ENCODE measurements around the gene CERS2.
A peak's percentile ranks its signal among the peaks of the same experiment; 100 is the strongest.

The CERS2 gene

DNA sequence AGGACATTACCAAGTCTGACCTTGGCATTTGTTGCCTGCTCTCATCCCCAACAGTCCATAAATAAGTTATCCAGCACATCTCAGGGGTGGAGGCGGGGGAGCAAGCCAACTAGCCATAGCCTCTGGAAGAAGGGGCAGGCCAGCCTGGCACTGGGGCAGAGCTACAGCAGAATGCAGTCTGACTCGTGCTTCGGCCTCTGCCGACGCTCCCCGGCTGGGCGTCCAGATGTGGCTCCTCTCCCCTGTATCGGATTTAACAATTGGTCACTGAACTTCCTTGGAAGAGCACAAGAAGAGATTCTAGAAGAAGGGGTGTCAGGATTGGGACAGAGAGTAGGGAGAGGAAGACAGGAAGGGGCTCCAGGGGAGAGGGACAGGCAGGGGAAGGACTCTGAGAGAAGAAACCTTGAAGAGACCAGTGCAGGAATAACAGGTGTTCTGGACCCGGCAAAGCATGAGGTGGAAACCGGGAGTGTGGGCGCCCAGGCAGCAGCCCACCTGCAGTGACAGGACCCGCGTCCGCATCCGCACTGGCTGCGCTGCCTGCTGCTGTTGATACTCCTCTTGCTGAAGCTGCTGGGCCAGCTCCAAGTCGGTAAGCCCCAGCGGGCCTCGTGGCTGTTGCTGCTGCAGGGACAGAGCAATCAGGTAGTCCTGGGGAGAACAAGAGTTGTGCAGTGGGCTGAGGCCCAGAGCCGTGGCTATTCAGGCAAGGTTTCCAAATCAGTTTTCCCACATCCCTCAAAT lies 22.7 kb upstream of the CERS2 start:
- no peak for DNase-seq (ENCODE audit: low spot score)

DNA sequence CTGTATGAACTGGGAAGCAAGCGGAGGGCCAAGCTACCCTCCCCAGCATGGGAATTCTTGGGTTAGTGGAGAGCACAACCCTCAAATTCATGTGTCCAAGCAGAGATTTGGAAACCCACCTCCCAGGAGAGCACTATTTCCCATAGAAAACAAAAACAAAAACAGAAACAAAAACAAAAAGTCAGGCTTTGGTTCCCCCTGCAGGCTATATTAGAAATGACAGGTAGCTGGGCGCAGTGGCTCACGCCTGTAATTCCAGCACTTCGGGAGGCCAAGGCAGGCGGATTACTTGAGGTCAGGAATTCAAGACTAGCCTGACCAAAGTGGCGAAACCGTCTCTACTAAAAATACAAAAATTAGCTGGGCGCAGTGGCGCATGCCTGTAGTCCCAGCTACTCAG lies 21.3 kb upstream of the CERS2 start:
- peak; percentile 41 for DNase-seq (ENCODE audit: low spot score)

DNA sequence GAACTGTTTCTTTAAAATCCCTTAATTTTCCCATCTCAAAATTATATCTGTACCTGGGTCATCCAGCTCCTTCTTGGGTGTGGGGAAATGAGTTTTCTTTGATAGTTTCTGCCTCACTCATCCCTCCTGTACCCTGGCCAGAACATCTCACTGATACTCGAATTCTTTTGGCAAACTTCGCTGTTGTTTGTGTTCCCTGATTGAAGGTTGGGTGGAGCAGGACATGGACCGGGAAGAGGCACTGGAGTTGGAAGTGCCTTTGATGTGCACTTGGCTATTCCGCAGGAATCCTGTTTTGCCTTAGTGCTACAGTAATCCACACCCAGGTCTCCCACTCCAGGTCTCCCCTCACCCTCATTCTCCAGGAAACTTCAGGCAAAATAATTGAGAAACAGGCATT lies 20.8 kb upstream of the CERS2 start:
- no peak for DNase-seq (ENCODE audit: low spot score)

DNA sequence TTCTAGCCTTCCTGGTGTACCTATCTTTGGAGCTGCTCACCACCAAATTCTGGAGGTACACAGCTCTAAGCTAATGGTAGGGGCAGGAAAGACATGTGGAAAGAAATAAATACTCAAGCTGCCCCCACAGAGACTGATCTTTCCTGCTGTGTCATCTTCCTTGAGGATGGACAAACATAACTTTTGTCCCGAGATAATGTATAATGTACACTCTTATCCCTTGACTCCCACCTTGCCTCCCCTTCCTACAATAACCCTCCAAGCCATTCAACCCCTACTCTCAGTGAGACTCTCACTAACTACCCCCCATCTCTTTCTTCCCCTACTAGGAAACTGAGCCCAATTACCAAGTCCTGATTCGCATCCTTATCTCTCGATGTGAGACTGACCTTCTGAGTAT lies 19.6 kb upstream of the CERS2 start:
- no peak for DNase-seq (ENCODE audit: low spot score)

DNA sequence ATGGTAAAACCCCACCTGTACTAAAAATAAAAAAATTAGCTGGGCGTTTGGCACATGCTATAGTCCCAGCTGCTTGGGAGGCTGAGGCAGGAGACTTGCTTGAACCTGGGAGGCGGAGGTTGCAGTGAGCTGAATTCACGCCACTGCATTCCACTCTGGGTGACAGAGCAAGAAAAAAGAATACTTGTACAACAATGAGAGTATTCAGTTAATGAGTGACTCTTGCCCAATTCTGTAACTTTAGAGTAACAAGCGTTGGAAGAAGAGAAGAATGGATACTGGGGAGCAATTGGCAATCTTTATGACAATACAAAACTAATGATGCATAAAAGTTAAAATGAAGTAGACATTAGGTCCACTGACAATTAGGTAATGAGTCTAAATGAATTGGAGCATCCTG lies 18.0 kb upstream of the CERS2 start:
- DNase-seq (ENCODE audit: low spot score) = no peak

DNA sequence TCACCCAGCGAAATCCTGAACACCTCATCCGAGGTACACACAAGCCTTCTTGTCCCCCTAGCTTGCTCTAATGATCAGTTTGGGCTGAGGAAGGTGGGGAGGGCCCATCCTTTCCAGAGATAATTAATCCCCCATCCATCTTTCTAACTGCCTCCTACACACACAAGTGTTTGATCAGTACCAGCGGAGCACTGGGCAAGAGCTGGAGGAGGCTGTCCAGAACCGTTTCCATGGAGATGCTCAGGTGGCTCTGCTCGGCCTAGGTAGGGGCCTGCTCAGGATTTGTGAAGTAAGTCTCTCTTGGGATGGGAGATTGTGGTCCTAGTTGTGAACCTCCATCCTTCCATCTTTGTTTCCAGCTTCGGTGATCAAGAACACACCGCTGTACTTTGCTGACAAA lies 13.3 kb upstream of the CERS2 start:
- no peak for DNase-seq (ENCODE audit: low spot score)

DNA sequence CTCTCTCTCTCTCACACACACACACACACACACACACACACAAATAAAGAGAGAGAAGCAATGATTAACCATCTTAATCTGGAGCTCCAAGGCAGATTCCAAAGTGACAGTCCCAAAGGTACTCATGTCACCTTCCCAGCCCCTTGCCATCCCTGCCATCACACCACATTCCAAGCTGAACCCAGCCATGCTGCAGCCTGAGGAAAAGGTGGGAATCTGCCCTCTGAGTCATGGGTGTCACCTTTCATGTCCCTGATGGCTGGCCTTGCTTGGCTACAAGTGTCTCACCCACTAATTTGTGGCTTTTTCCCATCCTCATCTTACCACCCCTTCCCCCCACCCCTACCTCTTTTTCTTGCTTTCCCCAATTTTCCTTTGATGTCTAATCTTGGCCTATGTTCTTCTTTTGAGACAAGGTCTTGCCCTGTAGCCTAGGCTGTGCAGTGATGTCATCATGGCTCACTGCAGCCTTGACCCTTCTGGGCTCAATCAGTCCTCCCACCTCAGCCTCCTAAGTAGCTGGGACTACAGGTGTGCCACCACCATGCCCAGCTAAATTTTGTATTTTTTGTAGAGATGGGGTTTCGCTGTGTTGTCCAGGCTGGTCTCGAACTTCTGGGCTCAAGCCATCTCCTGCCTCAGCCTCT lies 10.7 kb upstream of the CERS2 start:
- no peak for DNase-seq (ENCODE audit: low spot score)

DNA sequence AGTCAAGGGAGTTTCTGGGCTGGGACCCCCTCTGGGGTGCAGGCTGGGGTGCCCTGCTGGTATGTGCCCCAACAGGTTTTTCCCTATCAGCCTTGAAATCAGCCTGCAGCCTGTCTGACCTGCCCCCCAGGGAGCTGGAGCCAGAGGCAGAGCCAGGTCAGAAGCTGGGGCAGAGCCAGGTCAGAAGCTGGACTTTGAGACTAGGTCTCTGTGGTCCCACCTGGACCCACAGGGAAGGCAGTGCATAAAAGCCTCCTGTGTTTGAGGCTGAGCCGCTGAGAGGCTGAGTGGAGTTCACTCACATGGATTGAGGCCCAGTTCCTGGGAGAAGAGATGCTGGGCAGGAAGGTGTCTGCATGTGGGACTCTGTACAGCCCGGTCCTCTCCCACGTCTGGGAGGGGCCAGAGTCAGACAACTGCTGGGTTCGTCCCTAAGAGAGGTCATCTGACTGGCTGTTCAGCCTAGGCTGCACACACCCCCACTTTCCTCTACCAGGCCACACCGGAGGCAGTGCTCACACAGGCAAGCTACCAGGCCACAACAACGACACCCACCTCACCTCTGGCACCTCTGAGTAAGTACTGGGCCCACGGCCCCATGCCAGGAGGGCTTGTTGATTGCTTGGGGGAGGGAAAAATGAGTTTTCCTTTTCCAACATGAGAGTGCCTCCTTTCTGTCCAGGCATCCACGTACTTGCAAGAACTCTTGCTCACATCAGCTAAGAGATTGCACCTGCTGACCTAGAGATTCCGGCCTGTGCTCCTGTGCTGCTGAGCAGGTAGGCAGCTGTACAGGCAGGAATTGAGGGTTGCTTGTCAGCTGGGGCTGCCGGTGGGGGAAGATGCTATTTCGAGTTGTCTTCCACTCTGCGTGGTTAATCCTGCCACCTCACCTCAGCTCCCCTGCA lies 7.4 kb upstream of the CERS2 start, which contains the start of gene ANXA9:
ANXA9 (plus strand) TSS at position 488 of the 908 bp plus-strand sequence. CDS start 814 bp downstream, outside the sequence.
- no peak for DNase-seq (ENCODE audit: low spot score)

DNA sequence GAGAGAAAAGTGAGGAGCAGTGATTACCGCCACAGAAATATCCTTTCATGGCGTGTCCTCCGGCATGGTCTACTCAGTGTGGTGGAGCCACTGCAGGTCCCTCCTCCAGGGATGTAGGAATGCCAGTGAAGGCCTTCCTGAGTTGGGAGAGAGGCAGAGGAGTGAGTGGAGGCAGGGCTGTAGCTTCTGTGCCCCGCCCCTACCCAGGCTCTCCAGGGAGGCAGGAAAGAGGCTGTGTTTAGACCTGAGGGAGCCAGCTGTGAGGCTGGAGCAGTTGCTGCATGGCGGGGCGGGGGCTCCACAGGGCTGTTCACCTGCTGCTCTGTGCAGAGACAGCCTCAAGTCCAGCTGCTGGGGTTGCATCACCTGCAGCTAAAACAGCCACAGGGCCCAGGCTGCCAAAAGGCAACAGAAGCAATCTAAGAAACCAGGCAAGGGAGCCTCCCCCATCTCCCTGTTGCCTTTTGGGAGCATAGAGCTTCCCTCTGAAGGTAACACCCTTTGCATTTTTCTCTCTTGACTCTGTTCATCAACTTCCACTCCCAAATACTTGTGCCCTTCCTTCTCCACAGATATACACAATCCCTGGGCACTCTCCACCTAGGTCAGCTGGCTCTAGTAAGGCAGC lies 6.7 kb upstream of the CERS2 start:
- no peak for DNase-seq (ENCODE audit: low spot score)

DNA sequence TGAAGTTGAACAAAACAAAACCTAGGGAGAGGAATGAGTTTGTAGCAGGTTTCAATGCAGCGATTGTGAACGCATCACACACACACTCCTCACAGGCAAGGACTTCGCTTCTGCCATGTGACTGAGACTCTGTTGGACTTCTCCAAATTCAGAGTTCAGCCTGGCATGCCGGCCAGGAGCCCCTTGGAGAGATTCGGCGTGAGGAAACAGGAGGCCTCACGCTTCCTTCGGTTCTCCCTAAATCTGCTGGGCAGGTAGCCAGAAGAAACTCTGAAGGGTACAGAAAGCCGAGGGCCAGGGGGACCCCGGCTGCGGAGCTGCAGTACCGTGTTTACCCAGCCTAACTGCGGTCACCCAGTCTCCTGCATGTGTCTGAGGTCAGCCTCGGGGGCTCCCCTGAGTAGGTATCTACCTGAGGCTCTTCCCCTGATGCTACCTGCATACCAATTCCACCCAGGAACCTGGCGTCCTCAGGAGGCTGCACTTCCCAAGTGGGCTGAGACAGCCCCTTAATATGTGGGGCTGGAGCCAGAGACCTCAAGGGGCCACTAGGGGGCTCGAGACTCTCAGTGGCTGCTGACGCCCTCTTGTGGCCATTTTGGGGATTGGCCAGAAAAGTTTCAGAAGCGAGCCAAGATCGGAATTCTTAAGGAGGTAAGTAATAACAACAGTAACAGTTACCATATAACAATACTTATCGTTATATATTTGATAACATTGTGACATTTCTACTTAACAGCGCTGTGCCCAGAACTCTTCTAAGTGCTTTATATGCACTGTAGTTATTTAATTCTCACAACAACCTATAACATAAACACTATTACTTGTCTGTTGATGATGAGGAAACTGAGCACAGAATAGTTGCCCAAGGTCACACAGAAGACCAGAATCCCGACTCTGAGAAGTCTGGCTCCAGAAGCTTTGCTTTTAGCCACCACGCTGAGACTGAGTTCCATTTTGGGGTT lies 4.7 kb upstream of the CERS2 start:
- peak; percentile 88 for DNase-seq (ENCODE audit: low spot score)

DNA sequence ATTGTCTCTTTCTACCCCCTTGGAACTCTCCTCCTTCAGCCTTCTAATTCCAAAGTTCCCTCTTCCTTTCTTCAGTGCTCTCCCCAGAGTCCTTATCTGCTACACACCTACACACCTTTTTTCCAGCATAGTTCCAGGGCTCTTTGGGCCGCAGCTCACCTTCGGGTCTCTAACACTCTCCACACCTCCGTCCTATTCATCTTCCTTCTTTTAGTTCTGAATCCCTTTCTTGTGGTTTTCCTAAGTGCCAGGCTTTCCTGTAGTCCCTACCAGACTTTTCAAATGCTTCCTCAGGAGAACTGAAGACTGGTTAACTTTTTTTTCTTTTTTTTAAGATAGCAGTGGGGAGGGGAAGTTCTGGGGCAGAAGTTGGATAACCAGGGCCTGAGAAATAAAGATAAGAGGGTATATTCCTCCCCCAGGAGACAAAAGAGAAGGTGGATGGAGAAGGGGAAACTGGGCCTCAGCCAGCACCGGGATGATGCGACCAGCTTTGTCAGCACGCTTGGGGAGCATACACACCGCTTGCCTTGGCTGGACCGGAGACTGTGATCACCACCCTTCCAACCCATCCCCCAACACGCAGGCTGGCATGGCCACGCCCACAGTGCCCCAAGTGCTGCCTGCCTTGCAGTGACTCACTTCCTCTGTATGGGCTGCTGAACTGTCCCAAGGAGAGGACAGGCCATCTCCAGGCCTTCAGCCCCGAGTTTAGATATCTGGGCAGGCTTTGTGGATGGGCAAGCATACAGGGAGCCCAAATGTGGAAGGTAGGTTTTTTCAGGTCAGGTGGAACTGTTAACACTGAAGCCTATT lies 2.5 kb upstream of the CERS2 start:
- DNase-seq (ENCODE audit: low spot score) = peak; percentile 81

DNA sequence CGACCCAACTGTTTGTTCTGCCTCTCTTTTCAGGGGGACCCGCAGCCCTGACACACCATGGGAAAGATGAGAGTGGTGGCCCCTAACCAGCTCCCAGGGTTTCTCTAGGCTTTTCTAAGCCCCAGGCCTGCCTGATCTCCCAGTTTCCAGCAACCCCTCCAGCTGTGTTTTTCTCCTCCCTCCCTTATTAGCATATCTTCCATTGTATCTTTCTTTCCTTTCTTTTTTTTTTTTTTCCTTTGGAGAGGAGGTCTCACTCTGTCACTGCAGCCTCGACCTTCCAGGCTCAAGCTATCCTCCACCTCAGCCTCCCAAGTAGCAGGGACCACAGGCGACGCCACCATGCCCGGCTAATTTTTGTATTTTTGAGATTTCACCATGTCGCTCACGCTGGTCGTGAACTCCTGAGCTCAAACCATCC lies 1.8 kb upstream of the CERS2 start:
- no peak for DNase-seq (ENCODE audit: low spot score)

DNA sequence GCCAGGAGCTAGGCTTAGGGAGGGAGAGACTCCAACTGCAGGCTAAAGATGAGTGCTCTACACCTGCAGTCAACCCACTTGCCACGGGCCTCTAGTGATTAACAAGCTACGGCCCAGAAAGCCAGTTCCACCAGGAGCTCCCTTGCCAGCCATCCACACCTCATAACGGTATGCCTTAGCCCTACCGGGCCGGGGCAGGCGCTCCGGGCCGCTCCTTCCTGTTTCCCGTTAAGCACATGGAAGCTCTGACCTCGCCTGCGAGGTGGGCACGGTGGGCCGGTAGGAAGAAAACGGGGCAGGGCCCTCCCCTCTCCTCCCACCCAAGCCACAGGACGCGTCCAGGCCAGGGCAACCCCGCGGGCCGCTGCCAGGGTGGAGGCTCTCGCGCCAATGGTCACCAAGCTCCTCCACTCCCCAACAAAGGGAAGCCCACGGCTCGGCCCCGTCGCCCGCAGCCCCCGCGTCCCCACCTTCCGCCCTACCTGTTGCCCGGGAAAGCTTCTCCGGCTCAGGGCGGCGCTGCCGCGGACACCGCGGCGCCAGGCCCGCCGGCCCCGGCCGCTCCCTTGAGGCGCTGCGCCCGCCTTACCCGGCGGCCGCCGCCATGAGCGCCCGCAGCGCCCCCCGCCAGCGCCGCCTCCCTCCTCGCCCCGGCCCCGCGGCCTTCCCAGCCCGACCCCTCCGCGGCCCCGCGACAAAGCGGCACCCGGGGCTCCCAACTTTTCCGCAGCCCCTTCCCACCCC lies 627 bp downstream of the CERS2 start:
- DNase-seq (ENCODE audit: low spot score) = peak; percentile 50

DNA sequence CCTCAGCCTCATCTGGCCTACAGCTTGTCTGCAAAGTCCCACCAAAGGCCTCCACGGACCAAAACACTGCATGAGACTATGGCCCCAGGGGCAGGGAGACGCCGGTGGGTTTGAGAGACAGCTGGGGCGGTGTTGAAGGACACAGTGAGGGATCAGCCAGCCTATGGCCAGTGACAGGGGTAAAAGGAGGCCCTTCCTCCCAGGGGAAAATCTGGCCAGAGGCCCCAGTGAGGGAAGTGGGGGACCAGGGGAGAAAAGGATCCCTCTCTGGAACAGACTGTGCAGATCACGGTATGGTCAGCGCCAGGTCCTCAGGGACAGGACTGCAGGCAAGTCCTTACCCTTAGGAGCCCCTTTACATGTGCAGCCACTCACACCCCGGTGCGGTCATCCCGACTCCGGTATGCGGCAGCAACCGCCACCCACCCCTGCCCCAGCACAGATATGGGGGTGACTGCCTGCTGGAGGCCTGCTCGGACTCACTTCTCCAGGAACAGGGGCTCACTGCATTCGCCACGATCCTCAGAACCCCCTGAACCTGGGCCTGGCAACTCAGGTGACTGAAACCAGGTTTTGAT lies 1.3 kb downstream of the CERS2 start:
- DNase-seq (ENCODE audit: low spot score) = no peak

DNA sequence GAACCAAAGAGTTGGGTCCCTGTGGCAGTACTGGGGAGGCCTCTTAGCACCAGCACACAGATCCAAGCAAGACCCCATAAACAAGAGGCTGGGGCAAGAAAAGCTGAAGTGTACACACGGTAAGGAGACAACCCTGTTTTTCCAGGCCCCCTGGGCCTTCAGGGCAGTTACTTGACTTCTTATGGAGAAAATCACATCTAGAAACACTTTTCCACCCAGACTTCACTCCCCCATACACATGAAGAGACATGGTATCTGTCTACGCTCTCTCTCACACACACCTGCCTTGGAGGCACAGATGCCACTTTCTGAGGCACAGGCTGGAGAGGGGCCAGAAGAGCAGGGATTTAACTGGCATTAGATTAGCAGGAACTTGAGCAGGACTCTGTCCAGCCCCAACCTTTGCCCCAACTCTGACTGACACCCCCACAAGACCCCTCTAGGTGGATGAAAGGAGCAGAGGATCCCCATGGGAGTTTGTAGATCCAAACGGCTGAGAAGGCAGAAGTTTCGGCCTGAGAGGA lies 2.2 kb downstream of the CERS2 start:
- no peak for DNase-seq (ENCODE audit: low spot score)

DNA sequence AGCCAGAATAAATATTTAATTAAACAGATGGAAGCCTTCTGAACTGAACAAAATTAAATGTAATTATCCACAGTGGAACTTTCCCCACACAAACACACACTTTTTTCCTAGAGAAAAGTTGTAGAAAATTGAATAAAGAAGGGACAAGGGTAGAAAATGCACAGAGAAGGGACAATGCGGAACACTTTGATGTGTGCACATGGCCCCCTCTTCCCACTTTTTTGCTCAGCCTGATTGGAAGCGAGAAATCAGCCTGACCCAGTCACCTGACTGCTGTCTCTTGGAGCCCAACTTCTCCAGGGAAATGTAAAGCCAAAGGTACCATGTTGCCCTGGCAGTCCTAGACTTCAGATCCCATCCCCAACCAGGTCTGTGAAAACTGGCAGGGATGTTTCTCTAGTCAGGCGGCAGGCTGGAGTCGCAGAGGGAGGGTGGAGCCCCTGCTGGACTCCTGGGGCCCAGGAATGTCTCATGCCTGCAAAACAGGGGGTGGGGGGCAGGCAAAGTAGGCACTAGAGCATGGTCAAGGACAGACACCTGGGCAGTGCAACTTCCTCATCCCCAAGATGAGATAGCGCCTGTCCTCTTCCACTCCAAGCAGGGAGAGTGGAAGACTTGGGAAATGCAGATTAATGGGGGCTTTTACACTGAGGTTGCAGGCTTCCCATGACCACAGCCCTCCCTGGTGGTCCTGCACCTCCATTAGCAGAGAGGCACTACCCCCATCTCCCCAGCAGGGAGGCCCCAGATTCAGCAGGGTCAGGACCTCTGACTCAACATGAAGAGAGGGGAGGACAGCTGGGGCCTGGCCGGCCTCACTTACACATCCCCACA lies 2.8 kb downstream of the CERS2 start:
- no peak for DNase-seq (ENCODE audit: low spot score)

DNA sequence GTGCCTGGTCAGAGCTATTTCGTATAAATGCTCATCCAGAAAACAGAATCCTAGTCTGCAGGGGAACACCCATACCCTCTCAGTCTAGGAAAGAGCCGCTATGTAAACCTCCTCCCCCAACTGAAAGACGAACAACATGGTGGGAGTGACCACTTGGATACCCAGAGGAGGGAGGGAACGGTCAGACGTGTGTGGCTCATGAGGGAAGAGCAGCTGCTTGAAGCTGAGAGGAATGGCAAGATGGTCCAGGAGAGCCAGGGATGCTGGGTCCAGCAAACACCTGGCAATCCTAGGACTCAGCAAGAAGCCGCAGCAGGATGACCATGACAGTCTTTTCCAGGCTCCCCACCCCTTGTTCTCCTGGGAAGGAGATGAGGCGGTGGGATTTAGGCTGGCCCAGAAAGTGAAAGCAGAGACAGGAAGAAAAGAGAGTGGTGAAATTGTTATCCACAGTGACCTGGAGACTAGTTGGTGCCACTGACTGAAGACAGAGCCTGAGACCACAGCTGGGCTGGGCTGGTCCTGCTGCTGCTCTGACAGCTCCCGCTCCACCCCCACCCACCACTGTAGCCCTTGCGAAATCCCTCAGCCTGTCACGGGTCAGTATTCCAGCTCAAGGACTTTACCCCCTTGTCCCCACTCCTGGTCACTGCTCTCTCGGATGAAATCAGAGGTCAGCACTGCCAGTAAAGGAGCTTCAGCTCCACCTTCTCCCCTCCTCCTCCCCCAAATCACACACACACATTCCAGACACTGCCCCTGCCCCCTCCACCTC lies 3.6 kb downstream of the CERS2 start:
- DNase-seq (ENCODE audit: low spot score) = no peak

Data from germinal center (tissue), 1 donor.